GM23248 (cell line): ENCODE results near the gene RPGRIP1L.

Source experiments
- EZH2 ChIP-seq: fragments of 200-600 bp; sonication (generic); IDR thresholded peaks from 2 replicates; pipeline ENCODE4 v1.6.1; 2018; ENCODE audit warnings: antibody characterized with exemption, mild to moderate bottlenecking; ENCODE audit not compliant: insufficient read depth, poor library complexity, severe bottlenecking
- EZH2phosphoT487 ChIP-seq: fragments of 200-600 bp; sonication (generic); IDR thresholded peaks from 2 replicates; pipeline ENCODE4 v1.6.1; 2018; ENCODE audit warnings: antibody characterized with exemption, moderate library complexity, mild to moderate bottlenecking, low read depth; ENCODE audit not compliant: insufficient read depth

DNA sequence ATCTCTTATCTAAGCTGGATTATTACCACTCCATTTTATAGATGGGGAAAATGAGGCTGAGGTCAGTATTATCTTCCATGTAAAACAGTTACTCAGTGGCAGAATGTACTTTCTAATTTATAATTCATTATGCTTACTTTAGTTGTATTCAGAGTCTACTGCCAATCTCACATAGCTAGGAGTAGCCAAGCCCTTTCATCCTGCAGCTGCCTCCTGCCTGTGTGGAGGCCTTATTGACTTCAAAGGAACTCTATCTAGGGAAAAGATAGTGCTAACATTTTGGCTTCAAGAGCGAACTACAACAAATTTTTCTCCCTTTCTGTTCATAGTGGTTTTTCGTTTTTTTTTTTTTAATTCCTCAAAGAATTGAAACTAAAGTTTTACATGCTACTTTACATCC lies 12.9 kb downstream of the RPGRIP1L start:
- TF ChIP-seq EZH2 (no peak), EZH2phosphoT487 (no peak)
